Spleen (tissue), 11 donors: Measurements from ENCODE around the gene C1QTNF5. TPM values are rescaled to one million over a fixed set of nuclear protein-coding genes. Genes with fewer than 3 reads are reported as not detected.

Experiments
- DNase-seq: peaks from one replicate; pipeline ENCODE4 v3.0.0-alpha.2; 2020
- H3K27ac ChIP-seq, 8 donors: fragments of 200-600 bp; sonication (generic) in 7 of 8; 1 replicate in 4 of 8; 2 replicates in 4 of 8; pipeline versions ENCODE4 v1.5.0 to v1.8.0; 2016 to 2021; ENCODE audit warnings: inconsistent platforms in 4 of 8, mild to moderate bottlenecking in 4 of 8, moderate library complexity in 1 of 8
- H3K27me3 ChIP-seq, 7 donors: fragments of 200-600 bp; sonication (generic) in 6 of 7; replicated peaks in 1 of 7; 1 replicate in 4 of 7; 2 replicates in 3 of 7; pipeline versions ENCODE4 v1.5.0 to v1.8.0; 2016 to 2021; ENCODE audit warnings: inconsistent platforms in 3 of 7, mild to moderate bottlenecking in 1 of 7
- H3K36me3 ChIP-seq, 6 donors: fragments of 200-600 bp; sonication (generic) in 5 of 6; 1 replicate in 4 of 6; 2 replicates in 2 of 6; pipeline versions ENCODE4 v1.5.0 to v1.8.0; 2016 to 2021; ENCODE audit warnings: inconsistent platforms in 2 of 6
- H3K4me1 ChIP-seq, 6 donors: fragments of 200-600 bp; sonication (generic) in 5 of 6; 1 replicate in 3 of 6; 2 replicates in 3 of 6; pipeline versions ENCODE4 v1.5.0 to v1.8.0; 2016 to 2021; ENCODE audit warnings: inconsistent platforms in 3 of 6
- H3K4me3 ChIP-seq, 8 donors: fragments of 200-600 bp; sonication (generic) in 7 of 8; 1 replicate in 4 of 8; 2 replicates in 4 of 8; pipeline versions ENCODE4 v1.5.0 to v1.8.0; 2016 to 2021; ENCODE audit warnings: inconsistent platforms in 4 of 8, mild to moderate bottlenecking in 4 of 8, moderate library complexity in 2 of 8
- H3K9me3 ChIP-seq, 8 donors: fragments of 200-600 bp; sonication (generic) in 7 of 8; 1 replicate in 4 of 8; 2 replicates in 4 of 8; pipeline versions ENCODE4 v1.5.0 to v1.8.0; 2016 to 2021; ENCODE audit warnings: inconsistent platforms in 4 of 8
- POLR2A ChIP-seq, 3 donors: fragments of 450-650 bp; IDR thresholded peaks; one replicate each; pipeline ENCODE4 v1.5.1; 2017; ENCODE audit warnings: antibody characterized with exemption in 3 of 3, mild to moderate bottlenecking in 1 of 3
- POLR2AphosphoS5 ChIP-seq, 3 donors: sonication (generic); formaldehyde crosslinking; IDR thresholded peaks; one replicate each; pipeline ENCODE4 v1.5.1; 2017; ENCODE audit warnings: antibody characterized with exemption in 3 of 3
- WGBS, 5 donors: extraction: QIAGEN DNeasy Blood & Tissue Kit in 3 of 5; methylation state at CpG; one replicate each; pipeline versions ENCODE4 v1.1.5 to v1.1.7; 2013 to 2018; 5-methylcytosine and 5-hydroxymethylcytosine counted together
- intact Hi-C: fragments of 100-400 bp; cut with DNase I; formaldehyde crosslinking; loops from one replicate; pipeline ENCODE4 v1.15.0; 2023; ENCODE audit warnings: low total_unique reads
- polyA plus RNA-seq, 3 donors: library from polyadenylated mRNA; stranded (reverse); fragments of 200-250 nt; gene quantifications; one replicate each; pipeline ENCODE4 v1.2.1, GENCODE V29; 2013
- total RNA-seq, 7 donors: library from RNA; depleted of rRNA in 3 of 7; stranded (reverse); fragments of >200 nt in 3 of 7; fragmentation: NEBNext Ultra II Directional in 4 of 7; extraction: Animal tissue kit (Norgen Biotek cat#: 25700) in 4 of 7; gene quantifications; one replicate each; pipeline versions ENCODE4 v1.1.0 to v1.2.1, GENCODE V29; 2016 to 2021
- TF ChIP-seq, protein P1 (sequence below), 11 experiments: fragments of 200-600 bp in 7 of 11; fragments of 450-650 bp in 4 of 11; sonication (generic) in 4 of 11; IDR thresholded peaks in 8 of 11; conservative IDR thresholded peaks in 3 of 11; 1 replicate in 7 of 11; 2 replicates in 4 of 11; pipeline versions ENCODE4 v1.4.0 to v1.8.0; 2016 to 2021; ENCODE audit warnings: antibody characterized with exemption in 11 of 11, inconsistent platforms in 4 of 11, mild to moderate bottlenecking in 1 of 11
- donor health status: healthy with polysubstance abuse.
- donor health status: DM: no; HTN: no; CAD: no; lungs with moderate emphysema.
- donor health status: DM: no; HTN: no; CAD: no.
- donor health status: Bipolar disorder and iron deficiency.
- donor health status: healthy.
- donor health status: DM: no; HTN: no; CAD: no.
- donor health status: DM: yes; HTN: yes; CAD: no.

The C1QTNF5 gene
- total and polyA plus RNA-seq, 10 donors: 10.3 to 55.0 (median 29.9) TPM

GRCh38 chr11:119374632-119375336, 34.1 kb upstream of the C1QTNF5 start:
- TF ChIP-seq, protein P1, sequence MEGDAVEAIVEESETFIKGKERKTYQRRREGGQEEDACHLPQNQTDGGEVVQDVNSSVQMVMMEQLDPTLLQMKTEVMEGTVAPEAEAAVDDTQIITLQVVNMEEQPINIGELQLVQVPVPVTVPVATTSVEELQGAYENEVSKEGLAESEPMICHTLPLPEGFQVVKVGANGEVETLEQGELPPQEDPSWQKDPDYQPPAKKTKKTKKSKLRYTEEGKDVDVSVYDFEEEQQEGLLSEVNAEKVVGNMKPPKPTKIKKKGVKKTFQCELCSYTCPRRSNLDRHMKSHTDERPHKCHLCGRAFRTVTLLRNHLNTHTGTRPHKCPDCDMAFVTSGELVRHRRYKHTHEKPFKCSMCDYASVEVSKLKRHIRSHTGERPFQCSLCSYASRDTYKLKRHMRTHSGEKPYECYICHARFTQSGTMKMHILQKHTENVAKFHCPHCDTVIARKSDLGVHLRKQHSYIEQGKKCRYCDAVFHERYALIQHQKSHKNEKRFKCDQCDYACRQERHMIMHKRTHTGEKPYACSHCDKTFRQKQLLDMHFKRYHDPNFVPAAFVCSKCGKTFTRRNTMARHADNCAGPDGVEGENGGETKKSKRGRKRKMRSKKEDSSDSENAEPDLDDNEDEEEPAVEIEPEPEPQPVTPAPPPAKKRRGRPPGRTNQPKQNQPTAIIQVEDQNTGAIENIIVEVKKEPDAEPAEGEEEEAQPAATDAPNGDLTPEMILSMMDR (IDR thresholded peaks at IDR 0.05 in 8 of 11, conservative IDR thresholded peaks at IDR 0.05 in 3 of 11): no peak
- TF ChIP-seq POLR2AphosphoS5 (IDR thresholded peaks at IDR 0.05) (no peak), POLR2A (IDR thresholded peaks at IDR 0.05) (no peak)
- no peak overlapping the region for H3K4me3 ChIP-seq
- 56 to 67% (median 63%) methylated on average over 9 to 11 of the region's 11 CpGs for WGBS, 5 donors
- DNase-seq: no peak
- no peaks in the 10 kb centered on the region for H3K9me3 ChIP-seq
- no peaks in the 10 kb centered on the region for H3K36me3 ChIP-seq
- peak overlapping the region in 3 of 8 donors; percentile 19 to 40 (median 22) for H3K27ac ChIP-seq
- intact Hi-C loops: no loop called here
- H3K4me1 ChIP-seq: peaks cover 0 to 40% (median 10%) of the 10 kb centered on the region in 6 donors
- peaks cover 0 to 40% (median 0%) of the 10 kb centered on the region in 7 donors for H3K27me3 ChIP-seq

DNA sequence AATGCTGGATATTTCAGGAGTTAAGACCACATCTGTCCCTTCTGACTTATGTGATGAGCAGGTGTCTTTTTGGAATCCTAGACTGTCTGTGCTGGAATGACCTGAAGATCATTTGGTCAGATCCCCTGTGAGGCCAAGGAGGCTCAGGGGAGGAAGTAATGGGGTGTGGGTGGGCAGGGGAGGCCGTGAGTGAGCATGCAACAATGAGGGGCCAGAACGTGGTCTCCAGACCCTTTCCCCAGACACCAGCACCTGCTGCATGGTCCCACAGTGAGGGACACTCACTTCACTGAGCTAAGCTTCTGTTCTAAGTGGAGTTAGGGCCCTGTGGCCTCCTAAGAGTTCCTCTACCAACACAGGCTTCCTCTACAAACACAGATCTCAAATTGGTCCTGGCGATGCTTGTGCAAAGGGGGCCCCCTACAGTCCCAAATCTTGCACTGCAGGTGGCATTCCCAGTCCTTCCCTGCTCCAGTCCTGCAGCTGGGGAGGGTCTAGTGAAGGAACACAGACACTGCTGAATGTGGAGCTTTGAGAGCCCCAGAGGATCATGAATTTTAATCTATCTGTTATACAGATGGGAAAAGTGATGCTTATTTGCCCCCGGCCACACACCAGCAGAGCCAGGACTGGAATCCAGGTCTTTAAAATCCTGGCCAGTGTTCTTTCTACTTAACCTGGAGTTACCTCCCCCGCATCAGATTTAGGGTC, 33.4 kb upstream of the C1QTNF5 start:
- TF ChIP-seq POLR2A (IDR thresholded peaks at IDR 0.05) (no peak), POLR2AphosphoS5 (IDR thresholded peaks at IDR 0.05) (no peak)
- TF ChIP-seq, protein P1 (IDR thresholded peaks at IDR 0.05 in 8 of 11, conservative IDR thresholded peaks at IDR 0.05 in 3 of 11): peak; percentile 37 to 85 (median 68)
- H3K27ac ChIP-seq: no peak overlapping the region
- peaks cover 0 to 47% (median 10%) of the 10 kb centered on the region in 6 donors for H3K4me1 ChIP-seq
- H3K4me3 ChIP-seq: no peak overlapping the region
- no peaks in the 10 kb centered on the region for H3K36me3 ChIP-seq
- DNase-seq: no peak
- intact Hi-C loops: no loop called here
- peaks cover 0 to 47% (median 0%) of the 10 kb centered on the region in 7 donors for H3K27me3 ChIP-seq
- H3K9me3 ChIP-seq: no peaks in the 10 kb centered on the region
- 50 to 65% (median 52%) methylated on average over 5 of the region's 5 CpGs for WGBS, 5 donors

DNA sequence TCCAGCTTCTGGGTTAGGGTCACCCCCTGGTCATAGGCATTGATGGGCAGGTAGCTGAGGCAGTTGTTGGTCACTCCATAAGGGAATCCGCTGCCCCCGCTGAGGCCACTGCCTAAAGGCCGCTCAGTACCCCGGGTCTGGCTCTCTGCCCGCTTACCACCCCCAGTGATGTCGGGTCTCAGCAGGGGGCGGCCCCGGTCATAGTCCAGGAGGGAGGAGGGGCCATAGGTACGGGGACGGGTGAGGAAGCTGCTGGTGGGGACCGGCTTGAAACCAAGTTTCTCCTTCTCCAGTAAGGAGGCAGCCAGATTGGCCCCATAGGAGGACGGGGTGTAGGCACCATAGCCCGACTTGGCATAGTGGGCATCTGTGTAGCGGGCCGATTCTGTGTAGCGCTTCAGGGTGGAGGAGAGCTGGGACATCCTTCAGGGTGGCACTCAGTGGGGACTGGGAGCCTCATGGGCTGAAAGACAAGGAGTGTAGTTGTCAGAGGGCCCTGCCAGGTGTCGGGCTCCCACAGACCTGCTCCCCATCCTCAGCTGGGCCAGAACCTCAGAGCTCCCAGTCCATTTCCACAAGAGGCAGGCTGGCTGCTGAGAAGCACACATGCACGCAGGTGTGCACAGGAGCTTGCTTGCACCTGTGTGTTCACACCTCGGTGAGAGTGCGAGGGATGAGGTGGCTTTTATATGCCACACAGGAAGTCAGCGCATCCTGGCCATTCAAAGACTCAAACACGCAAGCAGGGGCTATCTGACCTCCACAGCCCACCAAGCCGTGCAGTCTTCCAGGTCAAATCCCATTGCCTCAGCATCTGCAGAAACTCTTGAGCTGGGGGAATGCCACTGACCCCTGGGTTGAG, 32.6 kb upstream of the C1QTNF5 start:
- H3K4me3 ChIP-seq: no peak overlapping the region
- no peak for TF ChIP-seq POLR2A (IDR thresholded peaks at IDR 0.05)
- no peak overlapping the region for H3K27ac ChIP-seq
- H3K27me3 ChIP-seq: peaks cover 0 to 55% (median 0%) of the 10 kb centered on the region in 7 donors
- DNase-seq: no peak
- H3K4me1 ChIP-seq: peaks cover 0 to 53% (median 10%) of the 10 kb centered on the region in 6 donors
- 77 to 86% (median 84%) methylated on average over 20 to 23 of the region's 23 CpGs for WGBS, 5 donors
- H3K36me3 ChIP-seq: no peaks in the 10 kb centered on the region
- intact Hi-C loops: no loop called here
- no peaks in the 10 kb centered on the region for H3K9me3 ChIP-seq

DNA sequence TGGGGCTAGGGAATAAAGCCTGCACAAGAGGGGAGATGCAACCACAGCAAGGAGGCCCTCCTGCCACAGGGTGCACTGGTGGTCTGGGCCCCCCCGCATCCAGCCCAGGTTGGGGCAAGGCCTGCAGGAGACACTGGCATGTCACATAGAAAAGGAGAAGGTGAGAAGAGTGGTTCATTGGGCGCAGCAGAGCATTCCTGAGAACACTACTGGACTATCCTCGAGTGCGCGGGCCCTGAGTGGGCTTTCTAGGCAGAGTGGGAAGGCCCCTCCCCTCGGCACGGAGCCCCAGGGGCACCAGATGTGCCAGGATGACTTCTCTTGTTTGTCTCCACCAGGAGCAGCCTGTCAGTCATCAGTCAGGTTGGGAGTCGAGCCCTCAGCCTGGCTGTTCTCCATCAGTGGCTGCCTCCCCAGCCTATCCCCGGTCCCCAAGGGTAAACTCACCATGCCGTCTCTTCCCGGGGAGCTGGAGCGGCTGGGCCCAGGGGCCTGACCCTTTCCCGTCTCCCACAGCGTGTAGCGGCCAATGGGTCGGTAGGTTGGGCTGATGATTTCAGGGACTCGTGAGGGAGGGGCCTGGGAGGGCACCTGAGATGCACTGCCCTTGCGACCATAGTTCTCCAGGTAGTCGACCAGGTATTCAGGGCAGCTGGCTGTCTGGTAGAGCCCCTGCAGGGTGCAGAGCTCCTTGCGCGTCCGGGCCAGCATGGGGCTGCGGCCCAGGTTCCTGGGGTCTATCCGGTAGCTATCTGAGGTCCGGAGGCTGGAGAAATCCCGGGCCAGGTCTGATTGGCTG, 31.8 kb upstream of the C1QTNF5 start:
- Histone ChIP-seq H3K4me1 (peaks cover 0 to 53% (median 10%) of the 10 kb centered on the region in 6 donors), H3K27ac (no peak overlapping the region), H3K36me3 (no peaks in the 10 kb centered on the region), H3K9me3 (no peaks in the 10 kb centered on the region), H3K4me3 (no peak overlapping the region), H3K27me3 (peaks cover 0 to 63% (median 5%) of the 10 kb centered on the region in 7 donors)
- TF ChIP-seq POLR2AphosphoS5 (IDR thresholded peaks at IDR 0.05) (no peak), POLR2A (IDR thresholded peaks at IDR 0.05) (no peak)
- TF ChIP-seq, protein P1 (IDR thresholded peaks at IDR 0.05 in 8 of 11, conservative IDR thresholded peaks at IDR 0.05 in 3 of 11): no peak
- no peak for DNase-seq
- intact Hi-C loops: no loop called here
- 83 to 96% (median 91%) methylated on average over 11 to 26 of the region's 26 CpGs for WGBS, 5 donors
